ENCODE measurements around the gene EIF5A2. TPM values are rescaled to one million over a fixed set of nuclear protein-coding genes. Genes with fewer than 3 reads are reported as not detected.
"Not testable (repeated sequence)": the region's sequence is repeated elsewhere in the genome, so short reads cannot be mapped to it uniquely, and the experiment has no call there.

EIF5A2 gene
- total and polyA plus RNA-seq, 4 donors = 1.6 to 2.4 (median 1.9) TPM

DNA sequence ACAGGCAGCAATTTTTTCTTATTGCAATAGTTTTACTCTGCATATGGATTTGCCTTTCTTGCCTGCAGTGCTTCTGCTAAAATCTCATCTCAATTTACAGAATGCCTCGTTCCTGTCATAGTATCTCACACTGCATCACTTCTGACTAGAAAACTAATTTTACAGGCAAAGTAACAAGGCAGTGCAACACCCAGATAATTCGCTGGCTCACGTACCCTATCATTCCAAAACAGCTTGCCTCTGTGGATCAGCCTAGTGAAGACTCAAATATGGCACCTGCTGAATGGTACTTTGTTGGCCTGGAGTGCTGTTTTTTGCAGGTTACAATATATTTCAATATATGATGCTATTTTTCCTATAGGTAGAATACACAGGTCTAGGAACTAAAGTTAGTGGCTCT, 5.3 kb downstream of the EIF5A2 start:
- WGBS = 96% methylated on average over 3 of the region's 3 CpGs

GRCh38 chr3:170899455-170899854, 9.0 kb downstream of the EIF5A2 start:
- TF ChIP-seq, protein P1, sequence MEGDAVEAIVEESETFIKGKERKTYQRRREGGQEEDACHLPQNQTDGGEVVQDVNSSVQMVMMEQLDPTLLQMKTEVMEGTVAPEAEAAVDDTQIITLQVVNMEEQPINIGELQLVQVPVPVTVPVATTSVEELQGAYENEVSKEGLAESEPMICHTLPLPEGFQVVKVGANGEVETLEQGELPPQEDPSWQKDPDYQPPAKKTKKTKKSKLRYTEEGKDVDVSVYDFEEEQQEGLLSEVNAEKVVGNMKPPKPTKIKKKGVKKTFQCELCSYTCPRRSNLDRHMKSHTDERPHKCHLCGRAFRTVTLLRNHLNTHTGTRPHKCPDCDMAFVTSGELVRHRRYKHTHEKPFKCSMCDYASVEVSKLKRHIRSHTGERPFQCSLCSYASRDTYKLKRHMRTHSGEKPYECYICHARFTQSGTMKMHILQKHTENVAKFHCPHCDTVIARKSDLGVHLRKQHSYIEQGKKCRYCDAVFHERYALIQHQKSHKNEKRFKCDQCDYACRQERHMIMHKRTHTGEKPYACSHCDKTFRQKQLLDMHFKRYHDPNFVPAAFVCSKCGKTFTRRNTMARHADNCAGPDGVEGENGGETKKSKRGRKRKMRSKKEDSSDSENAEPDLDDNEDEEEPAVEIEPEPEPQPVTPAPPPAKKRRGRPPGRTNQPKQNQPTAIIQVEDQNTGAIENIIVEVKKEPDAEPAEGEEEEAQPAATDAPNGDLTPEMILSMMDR (IDR thresholded peaks at IDR 0.05; ENCODE audit: low read depth, low read length, missing input control) = no peak
- no peak for TF ChIP-seq HNF4A (conservative IDR thresholded peaks at IDR 0.05)
- TF ChIP-seq YY1 (IDR thresholded peaks at IDR 0.05) = no peak
- no peak for TF ChIP-seq RAD21 (IDR thresholded peaks at IDR 0.05)
- no peak overlapping the region for H3K9ac ChIP-seq (ENCODE audit: low read depth in 1 of 2, low read length in 2 of 2)
- H3K27me3 ChIP-seq (ENCODE audit: control insufficient read depth in 4 of 4, insufficient read depth in 4 of 4, low read length in 3 of 4) = no peaks in the 10 kb centered on the region
- WGBS = 50% methylated on average over 1 of the region's 1 CpG
- no peaks in the 10 kb centered on the region for H3K36me3 ChIP-seq (ENCODE audit: control insufficient read depth in 4 of 4, insufficient read depth in 3 of 4, low read depth in 1 of 4, low read length in 3 of 4)
- no peaks in the 10 kb centered on the region for H3K9me3 ChIP-seq (ENCODE audit: control insufficient read depth in 4 of 4, low read length in 3 of 4)
- no peak overlapping the region for H3K4me3 ChIP-seq (ENCODE audit: low read depth in 1 of 3, low read length in 3 of 3)
- DNase-seq (ENCODE audit: low spot score) = no peak
- no peak overlapping the region for H3K27ac ChIP-seq (ENCODE audit: low read depth in 1 of 2, low read length in 2 of 2)
- H3K4me1 ChIP-seq (ENCODE audit: control insufficient read depth in 4 of 4, insufficient read depth in 4 of 4, low read length in 3 of 4) = no peaks in the 10 kb centered on the region

More for the DNA sequence above, 5.3 kb downstream of the EIF5A2 start:
- H3K9ac ChIP-seq (ENCODE audit: low read depth in 1 of 2, low read length in 2 of 2) = no peak overlapping the region
- no peak for DNase-seq (ENCODE audit: low spot score)
- H3K4me1 ChIP-seq (ENCODE audit: control insufficient read depth in 4 of 4, insufficient read depth in 4 of 4, low read length in 3 of 4) = peaks cover 0 to 4% (median 3%) of the 10 kb centered on the region in 4 donors
- H3K27ac ChIP-seq (ENCODE audit: low read depth in 1 of 2, low read length in 2 of 2) = no peak overlapping the region
- H3K4me3 ChIP-seq (ENCODE audit: low read depth in 1 of 3, low read length in 3 of 3) = no peak overlapping the region
- no peaks in the 10 kb centered on the region for H3K36me3 ChIP-seq (ENCODE audit: control insufficient read depth in 4 of 4, insufficient read depth in 3 of 4, low read depth in 1 of 4, low read length in 3 of 4)
- H3K9me3 ChIP-seq (ENCODE audit: control insufficient read depth in 4 of 4, low read length in 3 of 4) = no peaks in the 10 kb centered on the region
- TF ChIP-seq ATF3 (IDR thresholded peaks at IDR 0.05) (no peak), FOXA2 (IDR thresholded peaks at IDR 0.05) (no peak), HNF4A (conservative IDR thresholded peaks at IDR 0.05) (no peak), FOXA1 (IDR thresholded peaks at IDR 0.05) (no peak), JUND (IDR thresholded peaks at IDR 0.05) (no peak), YY1 (IDR thresholded peaks at IDR 0.05) (no peak), GABPA (IDR thresholded peaks at IDR 0.05 in 1 of 2, conservative IDR thresholded peaks at IDR 0.05 in 1 of 2) (no peak), EGR1 (IDR thresholded peaks at IDR 0.05; ENCODE audit: low read depth in 2 of 2) (no peak), HNF4G (IDR thresholded peaks at IDR 0.05) (no peak), SP1 (IDR thresholded peaks at IDR 0.05) (no peak), NR2F2 (IDR thresholded peaks at IDR 0.05) (no peak), TAF1 (conservative IDR thresholded peaks at IDR 0.05) (no peak), RAD21 (IDR thresholded peaks at IDR 0.05) (no peak)
- TF ChIP-seq, protein P1 (IDR thresholded peaks at IDR 0.05; ENCODE audit: low read depth, low read length, missing input control) = no peak
- TF ChIP-seq, protein P2, sequence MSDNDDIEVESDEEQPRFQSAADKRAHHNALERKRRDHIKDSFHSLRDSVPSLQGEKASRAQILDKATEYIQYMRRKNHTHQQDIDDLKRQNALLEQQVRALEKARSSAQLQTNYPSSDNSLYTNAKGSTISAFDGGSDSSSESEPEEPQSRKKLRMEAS (IDR thresholded peaks at IDR 0.05) = no peak
- no peaks in the 10 kb centered on the region for H3K27me3 ChIP-seq (ENCODE audit: control insufficient read depth in 4 of 4, insufficient read depth in 4 of 4, low read length in 3 of 4)

DNA sequence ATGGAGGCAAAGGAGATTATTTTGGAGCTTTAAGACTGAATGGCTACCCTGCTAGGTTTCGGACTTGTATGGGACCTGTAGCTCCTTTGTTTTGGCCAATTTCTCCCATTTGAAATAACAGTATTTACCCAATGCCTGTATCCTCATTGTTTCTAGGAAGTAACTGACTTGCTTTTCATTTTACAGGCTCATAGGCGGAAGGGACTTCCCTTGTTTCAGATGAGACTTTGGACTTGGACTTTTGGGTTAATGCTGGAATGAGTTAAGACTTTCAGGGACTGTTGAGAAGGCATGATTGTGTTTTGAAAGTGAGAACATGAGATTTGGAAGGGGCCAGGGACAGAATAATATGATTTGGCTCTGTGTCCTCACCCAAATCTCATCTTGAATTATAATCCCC, 10.5 kb downstream of the EIF5A2 start:
- Histone ChIP-seq H3K9ac (ENCODE audit: low read depth in 1 of 2, low read length in 2 of 2) (no peak overlapping the region), H3K9me3 (ENCODE audit: control insufficient read depth in 4 of 4, low read length in 3 of 4) (no peaks in the 10 kb centered on the region), H3K27ac (ENCODE audit: low read depth in 1 of 2, low read length in 2 of 2) (no peak overlapping the region), H3K4me1 (ENCODE audit: control insufficient read depth in 4 of 4, insufficient read depth in 4 of 4, low read length in 3 of 4) (no peaks in the 10 kb centered on the region), H3K4me3 (ENCODE audit: low read depth in 1 of 3, low read length in 3 of 3) (no peak overlapping the region), H3K27me3 (ENCODE audit: control insufficient read depth in 4 of 4, insufficient read depth in 4 of 4, low read length in 3 of 4) (no peaks in the 10 kb centered on the region), H3K36me3 (ENCODE audit: control insufficient read depth in 4 of 4, insufficient read depth in 3 of 4, low read depth in 1 of 4, low read length in 3 of 4) (no peaks in the 10 kb centered on the region)
- no peak for TF ChIP-seq HNF4A (conservative IDR thresholded peaks at IDR 0.05)
- no peak for TF ChIP-seq REST (IDR thresholded peaks at IDR 0.05)
- 94% methylated on average over 2 of the region's 2 CpGs for WGBS
- DNase-seq (ENCODE audit: low spot score) = no peak

- H3K36me3 ChIP-seq (ENCODE audit: control insufficient read depth in 4 of 4, insufficient read depth in 3 of 4, low read depth in 1 of 4, low read length in 3 of 4); H3K4me1 ChIP-seq (ENCODE audit: control insufficient read depth in 4 of 4, insufficient read depth in 4 of 4, low read length in 3 of 4); H3K4me3 ChIP-seq (ENCODE audit: low read depth in 1 of 3, low read length in 3 of 3); H3K27me3 ChIP-seq (ENCODE audit: control insufficient read depth in 4 of 4, insufficient read depth in 4 of 4, low read length in 3 of 4); H3K9ac ChIP-seq (ENCODE audit: low read depth in 1 of 2, low read length in 2 of 2); H3K9me3 ChIP-seq (ENCODE audit: control insufficient read depth in 4 of 4, low read length in 3 of 4); DNase-seq (ENCODE audit: low spot score); H3K27ac ChIP-seq (ENCODE audit: low read depth in 1 of 2, low read length in 2 of 2): not testable (repeated sequence)
- 98% methylated on average over 1 of the region's 1 CpG for WGBS
These were observed 11.2 kb downstream of the EIF5A2 start for GRCh38 chr3:170897199-170897598.

Data from liver (tissue), 9 donors.